GM12878 (cell line): ENCODE results near the gene CPNE4. TPM values are rescaled to one million over a fixed set of nuclear protein-coding genes. Genes with fewer than 3 reads are reported as not detected.

Experiments used
- ATAC-seq: fragments of 200-7000 bp; cut with Tn5 transposase; 3 replicates; pipeline ENCODE4 v1.9.1; 2020; ENCODE audit warnings: mild to moderate bottlenecking, moderate library complexity
- BruUV-seq: library from RNA; stranded (reverse); fragments of 400-500 nt; replicated peaks from 2 replicates; lab custom pipeline; 2021; lab: Mats Ljungman, UMichigan
- CTCF ChIA-PET: fragments of 300-600 bp; sonication (Branson Sonifier 250); formaldehyde crosslinking; extraction: SDS; loops from one replicate; lab custom pipeline; 2021; ENCODE audit warnings: inconsistent platforms; lab: Yijun Ruan, JAX
- POLR2A ChIA-PET: fragments of 350-600 bp; formaldehyde crosslinking; extraction: SDS; loops from one replicate; lab custom pipeline; 2021; ENCODE audit warnings: inconsistent platforms; lab: Charles Lee
- RAD21 ChIA-PET: fragments of 300-600 bp; sonication (Branson Sonifier 250); formaldehyde crosslinking; loops from one replicate; lab custom pipeline; 2023; ENCODE audit warnings: antibody characterized with exemption; ENCODE audit not compliant: unreplicated experiment; lab: Charles Lee
- SMC1A ChIA-PET: fragments of 300-600 bp; sonication (Branson Sonifier 250); formaldehyde crosslinking; loops from one replicate; lab custom pipeline; 2023; ENCODE audit not compliant: unreplicated experiment, uncharacterized antibody; lab: Charles Lee
- DNase-seq: peaks from one replicate; pipeline ENCODE4 v3.0.0-alpha.2; 2011; ENCODE audit warnings: low read depth, low spot score
- FAIRE-seq: peaks from 3 replicates; lab custom pipeline; 2011; peaks lifted over from hg19 to GRCh38; lab: Jason Lieb, UNC
- H2AFZ ChIP-seq: 2 replicates; pipeline ENCODE4 v1.6.0; 2011; ENCODE audit warnings: low read depth, low read length, control low read depth; ENCODE audit not compliant: control insufficient read depth
- H3K27ac ChIP-seq: 2 replicates; pipeline ENCODE4 v1.5.1; 2011; ENCODE audit warnings: control low read depth; ENCODE audit not compliant: control insufficient read depth, insufficient read depth
- H3K27me3 ChIP-seq, 2 experiments: replicated peaks in 1 of 2; 2 replicates each; pipeline versions ENCODE4 v1.6.0 to v1.6.1; 2011; ENCODE audit warnings: low read length in 1 of 2; ENCODE audit not compliant: control insufficient read depth in 2 of 2, insufficient read depth in 2 of 2
- H3K36me3 ChIP-seq, 2 experiments: 2 replicates each; pipeline ENCODE4 v1.5.1; 2011; ENCODE audit warnings: low read length in 1 of 2; ENCODE audit not compliant: control insufficient read depth in 2 of 2, insufficient read depth in 2 of 2
- H3K4me1 ChIP-seq: 2 replicates; pipeline ENCODE4 v1.6.1; 2011; ENCODE audit warnings: mild to moderate bottlenecking, low read length, moderate library complexity, mixed read lengths; ENCODE audit not compliant: control insufficient read depth, insufficient read depth
- H3K4me2 ChIP-seq: 2 replicates; pipeline ENCODE4 v1.6.0; 2011; ENCODE audit warnings: control low read depth; ENCODE audit not compliant: control insufficient read depth, insufficient read depth
- H3K4me3 ChIP-seq: fragments of 200-600 bp; sonication (generic); 2 replicates; pipeline ENCODE4 v1.5.1; 2016
- H3K79me2 ChIP-seq: 2 replicates; pipeline ENCODE4 v1.6.0; 2011; ENCODE audit warnings: low read length; ENCODE audit not compliant: control insufficient read depth, insufficient read depth
- H3K9ac ChIP-seq: 2 replicates; pipeline ENCODE4 v1.8.0; 2011; ENCODE audit warnings: low read length, control low read depth, mixed read lengths; ENCODE audit not compliant: control insufficient read depth, insufficient read depth
- H3K9me3 ChIP-seq: replicated peaks from 3 replicates; pipeline ENCODE4 v1.5.1; 2011; ENCODE audit warnings: mild to moderate bottlenecking, low read length; ENCODE audit not compliant: control insufficient read depth, insufficient read depth
- H4K20me1 ChIP-seq: 2 replicates; pipeline ENCODE4 v1.6.0; 2011; ENCODE audit not compliant: control insufficient read depth, insufficient read depth
- ESRRA ChIP-seq: IDR thresholded peaks from 2 replicates; pipeline ENCODE4 v1.6.1; 2012; ENCODE audit warnings: mild to moderate bottlenecking, low read length, improper control_type of control experiment
- EZH2 ChIP-seq: IDR thresholded peaks from 2 replicates; pipeline ENCODE4 v1.6.1; 2012; ENCODE audit warnings: low read depth, mild to moderate bottlenecking, control low read depth, inconsistent platforms, low read length, borderline replicate concordance; ENCODE audit not compliant: control insufficient read depth
- HDGF ChIP-seq: fragments of 450-650 bp; IDR thresholded peaks from 2 replicates; pipeline ENCODE4 v1.6.1; 2016; ENCODE audit warnings: antibody characterized with exemption
- IKZF2 ChIP-seq, 2 experiments: fragments of 450-650 bp; IDR thresholded peaks; 2 replicates each; pipeline ENCODE4 v1.6.1; 2017; ENCODE audit warnings: mild to moderate bottlenecking in 2 of 2, moderate library complexity in 2 of 2
- KAT2A ChIP-seq: conservative IDR thresholded peaks from 2 replicates; pipeline ENCODE4 v1.6.1; 2011; ENCODE audit warnings: low read depth, low read length; ENCODE audit not compliant: control insufficient read depth
- PAX5 ChIP-seq: IDR thresholded peaks from 2 replicates; pipeline ENCODE4 v1.6.1; 2011; ENCODE audit warnings: low read depth, low read length, borderline replicate concordance
- SIN3A ChIP-seq: IDR thresholded peaks from 2 replicates; pipeline ENCODE4 v1.6.1; 2012; ENCODE audit warnings: low read depth, low read length, improper control_type of control experiment
- SPI1 ChIP-seq: IDR thresholded peaks from 2 replicates; pipeline ENCODE4 v1.6.1; 2011; ENCODE audit warnings: low read depth, mild to moderate bottlenecking, low read length, moderate library complexity, borderline replicate concordance; ENCODE audit not compliant: insufficient read depth
- STAT1 ChIP-seq: fragments of 450-650 bp; conservative IDR thresholded peaks from 2 replicates; pipeline ENCODE4 v1.6.1; 2014; ENCODE audit warnings: antibody characterized with exemption, mild to moderate bottlenecking
- WGBS: methylation state at CpG from one replicate; pipeline ENCODE4 v1.1.6; 2016; ENCODE audit warnings: low lambda C conversion rate; ENCODE audit not compliant: insufficient replicate concordance, insufficient coverage; ENCODE audit errors: missing lambda C conversion rate; 5-methylcytosine and 5-hydroxymethylcytosine counted together
- in situ Hi-C: fragments of 300-500 bp; cut with MboI; formaldehyde crosslinking; loops from 9 replicates; pipeline ENCODE4 v1.14.3; 2018; ENCODE audit warnings: mixed read lengths
- intact Hi-C: fragments of 100-400 bp; cut with micrococcal nuclease; formaldehyde crosslinking; loops from one replicate; pipeline ENCODE4 v1.14.2; 2022; ENCODE audit not compliant: unreplicated experiment
- polyA plus RNA-seq, 11 experiments: library from polyadenylated mRNA; depleted of rRNA in 4 of 11; unstranded in 6 of 11; stranded (reverse) in 5 of 11; fragments of >200 nt; fragmentation: Nextera tagmentation in 4 of 11; fragmentation: Illumina TruSeq in 1 of 11; extraction: Ambion mirVana in 4 of 11; extraction: Trizol in 1 of 11; gene quantifications; 1 replicate in 1 of 11; 2 replicates in 10 of 11; pipeline versions ENCODE4 v1.2.1 to v1.2.3, GENCODE V29; 2011 to 2016; ENCODE audit warnings: inconsistent platforms in 2 of 11, missing spikeins in 2 of 11, low read depth in 1 of 11
- total RNA-seq, 4 experiments: library from RNA; depleted of rRNA in 3 of 4; stranded (reverse); fragments of >200 nt in 3 of 4; fragmentation: Illumina TruSeq in 1 of 4; extraction: Trizol in 1 of 4; gene quantifications; 2 replicates each; pipeline versions ENCODE4 v1.2.1 to v1.2.3, GENCODE V29; 2013 to 2021
- TF ChIP-seq, protein P1 (sequence below): IDR thresholded peaks from 2 replicates; pipeline ENCODE4 v1.6.1; 2012; ENCODE audit warnings: mild to moderate bottlenecking, low read depth, low read length
- TF ChIP-seq, protein P2 (sequence below): fragments of 450-650 bp; IDR thresholded peaks from 2 replicates; pipeline ENCODE4 v1.6.1; 2017; ENCODE audit warnings: antibody characterized with exemption, mild to moderate bottlenecking, moderate library complexity
- TF ChIP-seq, protein P3 (sequence below): fragments of 450-650 bp; IDR thresholded peaks from 2 replicates; pipeline ENCODE4 v1.6.1; 2017; ENCODE audit warnings: borderline replicate concordance

Gene CPNE4
- total and polyA plus RNA-seq, 10 of the 15 experiments (the other 5 are each of a cell fraction or from before 2014, with no cell fraction given), result 0.17 to 1.9 (median 0.48) TPM; not detected in 1

DNA sequence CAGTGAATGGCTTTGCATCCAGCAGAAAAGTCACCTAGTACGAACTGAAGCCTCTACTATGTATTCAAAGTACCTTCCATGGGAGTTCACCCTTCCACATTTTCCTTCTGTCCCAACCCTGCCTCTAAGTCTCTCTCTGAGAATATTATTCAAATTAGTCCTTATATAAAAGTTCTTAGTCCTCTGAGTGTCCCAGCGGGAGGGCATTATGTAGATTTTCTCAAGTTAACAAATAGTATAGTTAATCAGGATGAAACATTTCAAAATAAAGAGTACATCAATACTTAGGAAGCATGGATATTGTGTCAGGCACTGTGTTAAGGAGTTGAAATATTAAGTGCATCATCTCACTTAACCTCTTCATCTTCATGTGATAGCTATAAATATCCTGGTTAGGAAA is 223.3 kb downstream of the CPNE4 start:
- ATAC-seq, result no peak
- FAIRE-seq, result no peak
- in situ Hi-C loops, result no loop called here

More for the DNA sequence above, 223.3 kb downstream of the CPNE4 start:
- no peak overlapping the region for H3K4me2 ChIP-seq
- intact Hi-C loops, result no loop called here
- no peaks in the 10 kb centered on the region for H4K20me1 ChIP-seq
- TF ChIP-seq ESRRA, result no peak
- TF ChIP-seq IKZF2 (IDR thresholded peaks at IDR 0.05), result no peak
- no peak for TF ChIP-seq EZH2
- TF ChIP-seq KAT2A, result no peak
- TF ChIP-seq SIN3A, result no peak
- no peak for TF ChIP-seq SPI1
- TF ChIP-seq HDGF, result no peak
- TF ChIP-seq, protein P1, sequence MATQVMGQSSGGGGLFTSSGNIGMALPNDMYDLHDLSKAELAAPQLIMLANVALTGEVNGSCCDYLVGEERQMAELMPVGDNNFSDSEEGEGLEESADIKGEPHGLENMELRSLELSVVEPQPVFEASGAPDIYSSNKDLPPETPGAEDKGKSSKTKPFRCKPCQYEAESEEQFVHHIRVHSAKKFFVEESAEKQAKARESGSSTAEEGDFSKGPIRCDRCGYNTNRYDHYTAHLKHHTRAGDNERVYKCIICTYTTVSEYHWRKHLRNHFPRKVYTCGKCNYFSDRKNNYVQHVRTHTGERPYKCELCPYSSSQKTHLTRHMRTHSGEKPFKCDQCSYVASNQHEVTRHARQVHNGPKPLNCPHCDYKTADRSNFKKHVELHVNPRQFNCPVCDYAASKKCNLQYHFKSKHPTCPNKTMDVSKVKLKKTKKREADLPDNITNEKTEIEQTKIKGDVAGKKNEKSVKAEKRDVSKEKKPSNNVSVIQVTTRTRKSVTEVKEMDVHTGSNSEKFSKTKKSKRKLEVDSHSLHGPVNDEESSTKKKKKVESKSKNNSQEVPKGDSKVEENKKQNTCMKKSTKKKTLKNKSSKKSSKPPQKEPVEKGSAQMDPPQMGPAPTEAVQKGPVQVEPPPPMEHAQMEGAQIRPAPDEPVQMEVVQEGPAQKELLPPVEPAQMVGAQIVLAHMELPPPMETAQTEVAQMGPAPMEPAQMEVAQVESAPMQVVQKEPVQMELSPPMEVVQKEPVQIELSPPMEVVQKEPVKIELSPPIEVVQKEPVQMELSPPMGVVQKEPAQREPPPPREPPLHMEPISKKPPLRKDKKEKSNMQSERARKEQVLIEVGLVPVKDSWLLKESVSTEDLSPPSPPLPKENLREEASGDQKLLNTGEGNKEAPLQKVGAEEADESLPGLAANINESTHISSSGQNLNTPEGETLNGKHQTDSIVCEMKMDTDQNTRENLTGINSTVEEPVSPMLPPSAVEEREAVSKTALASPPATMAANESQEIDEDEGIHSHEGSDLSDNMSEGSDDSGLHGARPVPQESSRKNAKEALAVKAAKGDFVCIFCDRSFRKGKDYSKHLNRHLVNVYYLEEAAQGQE, result no peak
- TF ChIP-seq, protein P2, sequence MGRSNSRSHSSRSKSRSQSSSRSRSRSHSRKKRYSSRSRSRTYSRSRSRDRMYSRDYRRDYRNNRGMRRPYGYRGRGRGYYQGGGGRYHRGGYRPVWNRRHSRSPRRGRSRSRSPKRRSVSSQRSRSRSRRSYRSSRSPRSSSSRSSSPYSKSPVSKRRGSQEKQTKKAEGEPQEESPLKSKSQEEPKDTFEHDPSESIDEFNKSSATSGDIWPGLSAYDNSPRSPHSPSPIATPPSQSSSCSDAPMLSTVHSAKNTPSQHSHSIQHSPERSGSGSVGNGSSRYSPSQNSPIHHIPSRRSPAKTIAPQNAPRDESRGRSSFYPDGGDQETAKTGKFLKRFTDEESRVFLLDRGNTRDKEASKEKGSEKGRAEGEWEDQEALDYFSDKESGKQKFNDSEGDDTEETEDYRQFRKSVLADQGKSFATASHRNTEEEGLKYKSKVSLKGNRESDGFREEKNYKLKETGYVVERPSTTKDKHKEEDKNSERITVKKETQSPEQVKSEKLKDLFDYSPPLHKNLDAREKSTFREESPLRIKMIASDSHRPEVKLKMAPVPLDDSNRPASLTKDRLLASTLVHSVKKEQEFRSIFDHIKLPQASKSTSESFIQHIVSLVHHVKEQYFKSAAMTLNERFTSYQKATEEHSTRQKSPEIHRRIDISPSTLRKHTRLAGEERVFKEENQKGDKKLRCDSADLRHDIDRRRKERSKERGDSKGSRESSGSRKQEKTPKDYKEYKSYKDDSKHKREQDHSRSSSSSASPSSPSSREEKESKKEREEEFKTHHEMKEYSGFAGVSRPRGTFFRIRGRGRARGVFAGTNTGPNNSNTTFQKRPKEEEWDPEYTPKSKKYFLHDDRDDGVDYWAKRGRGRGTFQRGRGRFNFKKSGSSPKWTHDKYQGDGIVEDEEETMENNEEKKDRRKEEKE, result no peak
- no peak for TF ChIP-seq STAT1
- TF ChIP-seq PAX5, result no peak
- TF ChIP-seq, protein P3, sequence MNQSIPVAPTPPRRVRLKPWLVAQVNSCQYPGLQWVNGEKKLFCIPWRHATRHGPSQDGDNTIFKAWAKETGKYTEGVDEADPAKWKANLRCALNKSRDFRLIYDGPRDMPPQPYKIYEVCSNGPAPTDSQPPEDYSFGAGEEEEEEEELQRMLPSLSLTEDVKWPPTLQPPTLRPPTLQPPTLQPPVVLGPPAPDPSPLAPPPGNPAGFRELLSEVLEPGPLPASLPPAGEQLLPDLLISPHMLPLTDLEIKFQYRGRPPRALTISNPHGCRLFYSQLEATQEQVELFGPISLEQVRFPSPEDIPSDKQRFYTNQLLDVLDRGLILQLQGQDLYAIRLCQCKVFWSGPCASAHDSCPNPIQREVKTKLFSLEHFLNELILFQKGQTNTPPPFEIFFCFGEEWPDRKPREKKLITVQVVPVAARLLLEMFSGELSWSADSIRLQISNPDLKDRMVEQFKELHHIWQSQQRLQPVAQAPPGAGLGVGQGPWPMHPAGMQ, result no peak
- ChIA-PET POLR2A (no interaction called here), RAD21 (no interaction called here), CTCF (interaction anchor here (1.9 kb wide), 1 partner anchor 16 kb away, joined by 5 read pairs; no protein-coding TSS in a partner anchor), SMC1A (interaction anchor here (5.4 kb wide), 1 partner anchor 16 kb away, joined by 41 read pairs; no protein-coding TSS in a partner anchor)
- H3K4me3 ChIP-seq, result no peak overlapping the region
- H3K9ac ChIP-seq, result no peak overlapping the region
- no peaks in the 10 kb centered on the region for H3K4me1 ChIP-seq
- no TSS peak for BruUV-seq
- no peak overlapping the region for H3K27ac ChIP-seq
- 20% methylated on average over 2 of the region's 2 CpGs for WGBS
- H3K27me3 ChIP-seq, result no peaks in the 10 kb centered on the region
- H3K79me2 ChIP-seq, result no peaks in the 10 kb centered on the region
- no peak for DNase-seq
- no peaks in the 10 kb centered on the region for H3K9me3 ChIP-seq
- no peak overlapping the region for H2AFZ ChIP-seq
- no peaks in the 10 kb centered on the region for H3K36me3 ChIP-seq
